IMR-90 (cell line): ENCODE results near the gene B4GALT5. TPM values are rescaled to one million over a fixed set of nuclear protein-coding genes. Genes with fewer than 3 reads are reported as not detected.

Source experiments
- ATAC-seq: fragments of 200-7000 bp; cut with Tn5 transposase; 2 replicates; pipeline ENCODE4 v1.9.1; 2020; ENCODE audit warnings: low read depth, mild to moderate bottlenecking, moderate library complexity
- BruUV-seq: library from RNA; stranded (reverse); fragments of 400-500 nt; replicated peaks from 2 replicates; lab custom pipeline; 2021; lab: Mats Ljungman, UMichigan
- CTCF ChIA-PET: fragments of 300-600 bp; formaldehyde crosslinking; extraction: SDS; loops from one replicate; lab custom pipeline; 2021; ENCODE audit warnings: antibody characterized with exemption; lab: Yijun Ruan, JAX
- POLR2A ChIA-PET: fragments of 300-600 bp; sonication (Branson Sonifier 250); formaldehyde crosslinking; loops from one replicate; lab custom pipeline; 2022; ENCODE audit warnings: antibody characterized with exemption; ENCODE audit not compliant: unreplicated experiment; lab: Charles Lee
- DNase-seq: peaks from one replicate; pipeline ENCODE4 v3.0.0; 2013
- H2AFZ ChIP-seq: replicated peaks from 2 replicates; pipeline ENCODE3; 2013; ENCODE audit warnings: low read length, mild to moderate bottlenecking; ENCODE audit not compliant: poor library complexity
- H2AK5ac ChIP-seq: 2 replicates; pipeline ENCODE4 v1.6.1; 2013; ENCODE audit warnings: low read depth, low read length, inconsistent platforms
- H2AK9ac ChIP-seq: replicated peaks from 2 replicates; pipeline ENCODE3; 2013; ENCODE audit warnings: mild to moderate bottlenecking, low read depth, low read length, moderate library complexity; ENCODE audit not compliant: poor library complexity
- H2BK120ac ChIP-seq: 2 replicates; pipeline ENCODE4 v1.6.1; 2013; ENCODE audit warnings: low read depth, low read length, inconsistent platforms
- H2BK15ac ChIP-seq: 3 replicates; pipeline ENCODE4 v1.6.1; 2013; ENCODE audit warnings: low read depth, low read length, inconsistent platforms
- H2BK20ac ChIP-seq: 2 replicates; pipeline ENCODE4 v1.6.1; 2013; ENCODE audit warnings: low read depth, mild to moderate bottlenecking, inconsistent platforms, low read length, moderate library complexity
- H2BK5ac ChIP-seq: 2 replicates; pipeline ENCODE4 v1.6.1; 2013; ENCODE audit warnings: mild to moderate bottlenecking, low read depth, low read length, inconsistent platforms; ENCODE audit not compliant: poor library complexity, severe bottlenecking
- H3K14ac ChIP-seq: replicated peaks from 2 replicates; pipeline ENCODE4 v1.6.1; 2013; ENCODE audit warnings: low read depth, low read length, inconsistent platforms
- H3K18ac ChIP-seq: 2 replicates; pipeline ENCODE4 v1.6.1; 2013; ENCODE audit warnings: low read depth, low read length, control low read depth
- H3K23ac ChIP-seq: 2 replicates; pipeline ENCODE4 v1.6.1; 2013; ENCODE audit warnings: low read depth, low read length, inconsistent platforms
- H3K27ac ChIP-seq: 2 replicates; pipeline ENCODE4 v1.5.1; 2013; ENCODE audit warnings: mild to moderate bottlenecking, control low read depth, low read length; ENCODE audit not compliant: insufficient read depth
- H3K27me3 ChIP-seq: 2 replicates; pipeline ENCODE4 v1.6.1; 2013; ENCODE audit warnings: low read length; ENCODE audit not compliant: control insufficient read depth, insufficient read depth
- H3K36me3 ChIP-seq: 2 replicates; pipeline ENCODE4 v1.6.1; 2013; ENCODE audit warnings: low read length, mixed read lengths; ENCODE audit not compliant: control insufficient read depth, insufficient read depth
- H3K4ac ChIP-seq: 2 replicates; pipeline ENCODE4 v1.6.1; 2013; ENCODE audit warnings: low read depth, low read length, inconsistent platforms
- H3K4me1 ChIP-seq: 2 replicates; pipeline ENCODE4 v1.6.1; 2013; ENCODE audit warnings: low read length, mixed read lengths; ENCODE audit not compliant: control insufficient read depth, insufficient read depth
- H3K4me2 ChIP-seq: 2 replicates; pipeline ENCODE4 v1.6.1; 2013; ENCODE audit warnings: low read depth, mild to moderate bottlenecking, control low read depth, low read length, moderate library complexity
- H3K4me3 ChIP-seq: 2 replicates; pipeline ENCODE4 v1.5.1; 2013; ENCODE audit warnings: low read depth, mild to moderate bottlenecking, control low read depth, low read length, moderate library complexity; ENCODE audit not compliant: insufficient read depth
- H3K56ac ChIP-seq: 2 replicates; pipeline ENCODE4 v1.6.1; 2013; ENCODE audit warnings: low read length, inconsistent platforms; ENCODE audit not compliant: insufficient read depth; ENCODE audit errors: extremely low read depth
- H3K79me1 ChIP-seq, 2 experiments: 2 replicates each; pipeline ENCODE4 v1.6.1; 2013; ENCODE audit warnings: low read length in 2 of 2, inconsistent platforms in 1 of 2, low read depth in 1 of 2
- H3K9ac ChIP-seq: 2 replicates; pipeline ENCODE4 v1.6.1; 2013; ENCODE audit warnings: low read depth, low read length, control low read depth
- H3K9me1 ChIP-seq: 2 replicates; pipeline ENCODE4 v1.6.1; 2013; ENCODE audit warnings: low read length, inconsistent platforms; ENCODE audit not compliant: insufficient read depth
- H3K9me3 ChIP-seq: 2 replicates; pipeline ENCODE4 v1.6.1; 2013; ENCODE audit warnings: low read length; ENCODE audit not compliant: control insufficient read depth, insufficient read depth
- H4K20me1 ChIP-seq: 2 replicates; pipeline ENCODE4 v1.6.1; 2013; ENCODE audit warnings: low read length, inconsistent platforms; ENCODE audit not compliant: insufficient read depth
- H4K5ac ChIP-seq: 2 replicates; pipeline ENCODE4 v1.6.1; 2013; ENCODE audit warnings: mild to moderate bottlenecking, low read depth, low read length, control low read depth
- H4K8ac ChIP-seq, 2 experiments: 2 replicates each; pipeline ENCODE4 v1.6.1; 2013; ENCODE audit warnings: low read depth in 2 of 2, low read length in 2 of 2, control low read depth in 1 of 2, inconsistent platforms in 1 of 2
- H4K91ac ChIP-seq: 2 replicates; pipeline ENCODE4 v1.6.1; 2013; ENCODE audit warnings: low read depth, low read length, inconsistent platforms; ENCODE audit not compliant: insufficient read depth
- MAFK ChIP-seq: IDR thresholded peaks from 2 replicates; pipeline ENCODE4 v1.6.1; 2012; ENCODE audit warnings: low read depth, low read length, improper control_type of control experiment
- MXI1 ChIP-seq: IDR thresholded peaks from 2 replicates; pipeline ENCODE4 v1.6.1; 2012; ENCODE audit warnings: low read depth, mild to moderate bottlenecking, low read length, moderate library complexity, borderline replicate concordance
- RCOR1 ChIP-seq: IDR thresholded peaks from 2 replicates; pipeline ENCODE4 v1.6.1; 2012; ENCODE audit warnings: mild to moderate bottlenecking, low read length, improper control_type of control experiment; ENCODE audit not compliant: insufficient replicate concordance
- SMC3 ChIP-seq: fragments of 150-350 bp; IDR thresholded peaks from 2 replicates; pipeline ENCODE4 v1.6.1; 2016; ENCODE audit warnings: low read depth, mild to moderate bottlenecking, antibody characterized with exemption, low read length, moderate library complexity
- USF2 ChIP-seq: fragments of 150-350 bp; IDR thresholded peaks from 2 replicates; pipeline ENCODE4 v1.6.1; 2017; ENCODE audit warnings: mild to moderate bottlenecking, antibody characterized with exemption, low read length, low read depth
- WGBS, 2 experiments: methylation state at CpG; one replicate each; pipeline versions ENCODE4 v1.1.5 to v1.1.7; 2013; ENCODE audit warnings: missing lambda C conversion rate in 2 of 2; ENCODE audit not compliant: insufficient read length in 1 of 2; ENCODE audit errors: extremely low coverage in 2 of 2; 5-methylcytosine and 5-hydroxymethylcytosine counted together
- dilution Hi-C: fragments of 300-500 bp; cut with HindIII; formaldehyde crosslinking; loops from one replicate; pipeline ENCODE4 v1.14.3; 2018; ENCODE audit warnings: low sequenced_read_pairs; ENCODE audit not compliant: unreplicated experiment
- in situ Hi-C: fragments of 300-500 bp; cut with MboI; formaldehyde crosslinking; loops from 3 replicates; pipeline ENCODE4 v1.14.3; 2019; ENCODE audit warnings: low sequenced_read_pairs, inconsistent platforms, mixed read lengths
- intact Hi-C: fragments of 100-400 bp; cut with micrococcal nuclease; formaldehyde crosslinking; loops from 2 replicates; pipeline ENCODE4 v1.10.0; 2022
- polyA plus RNA-seq, 3 experiments: library from polyadenylated mRNA; depleted of rRNA; stranded (reverse); fragments of >200 nt; gene quantifications; 2 replicates each; pipeline ENCODE4 v1.2.3, GENCODE V29; 2012; ENCODE audit warnings: low replicate concordance in 1 of 3
- total RNA-seq: library from RNA; depleted of rRNA; stranded (reverse); fragments of >200 nt; gene quantifications from 2 replicates; pipeline ENCODE4 v1.2.3, GENCODE V29; 2012

B4GALT5 gene
- total and polyA plus RNA-seq, 2 of the 4 experiments (the other 2 are of a cell fraction), result 11.3 to 20.4 TPM

- TF ChIP-seq USF2, result no peak
Observed at GRCh38 chr20:49674383-49675352, 39.0 kb downstream of the B4GALT5 start (continued).

- Histone ChIP-seq H2AK9ac (no peak overlapping the region), H3K23ac (no peak overlapping the region), H3K18ac (no peak overlapping the region), H4K8ac (no peak overlapping the region), H3K9me3 (no peaks in the 10 kb centered on the region), H3K14ac (no peak overlapping the region), H4K91ac (no peak overlapping the region), H3K4ac (no peak overlapping the region), H3K27me3 (no peaks in the 10 kb centered on the region), H3K4me3 (no peak overlapping the region), H3K9ac (no peak overlapping the region), H3K9me1 (peaks cover 16% of the 10 kb centered on the region), H2BK120ac (no peak overlapping the region), H3K27ac (no peak overlapping the region), H3K79me1 (peaks cover 45 to 77% of the 10 kb centered on the region in 2 experiments), H4K20me1 (peaks cover 62% of the 10 kb centered on the region), H3K4me1 (peaks cover 8% of the 10 kb centered on the region), H2BK20ac (no peak overlapping the region), H4K5ac (no peak overlapping the region), H3K4me2 (no peak overlapping the region), H3K56ac (no peak overlapping the region), H2AK5ac (no peak overlapping the region), H2BK15ac (no peak overlapping the region), H2AFZ (no peak overlapping the region), H3K36me3 (no peaks in the 10 kb centered on the region), H2BK5ac (no peak overlapping the region)
- ChIA-PET CTCF (no interaction called here), POLR2A (no interaction called here)
- TF ChIP-seq USF2 (no peak), SMC3 (no peak), MAFK (no peak), RCOR1 (no peak), MXI1 (no peak)
- WGBS, 2 experiments, result no CpG with 5 or more reads among the region's 2 CpGs
- DNase-seq (no peak), ATAC-seq (no peak)
- dilution Hi-C loops (no loop called here), intact Hi-C loops (no loop called here), in situ Hi-C loops (no loop called here)
- no TSS peak for BruUV-seq
Observed at GRCh38 chr20:49672096-49672664, 41.5 kb downstream of the B4GALT5 start.
